Measurements from ENCODE around the gene ROBO1. TPM values are rescaled to one million over a fixed set of nuclear protein-coding genes. Genes with fewer than 3 reads are reported as not detected.

ROBO1 gene
- total RNA-seq, 1 donor: 34.2 TPM

DNA sequence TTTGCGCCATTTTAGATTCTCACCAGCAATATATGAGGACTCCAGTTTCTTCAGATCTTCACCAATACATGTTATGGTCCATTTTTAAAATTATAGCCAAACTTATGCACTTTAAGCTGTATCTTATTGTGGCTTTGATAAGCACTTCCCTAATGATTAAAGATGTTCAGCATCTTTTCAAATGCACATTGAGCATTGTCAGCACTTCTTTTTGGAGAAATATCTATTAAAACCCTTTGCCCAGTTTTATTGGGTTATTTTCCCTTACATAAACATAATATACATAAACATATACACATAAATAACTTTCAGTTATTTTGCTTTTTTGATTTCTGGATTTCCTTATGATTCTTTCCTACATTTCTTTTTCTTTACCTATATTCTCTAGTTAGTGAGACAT, 83.8 kb downstream of the ROBO1 start:
- no peak for TF ChIP-seq CTCF (IDR thresholded peaks at IDR 0.05; ENCODE audit: insufficient read depth, low read length)

GRCh38 chr3:79672731-79673130, 95.1 kb downstream of the ROBO1 start:
- no peak overlapping the region for H3K4me3 ChIP-seq (ENCODE audit: low read depth, low read length)
- no peak for TF ChIP-seq CTCF (IDR thresholded peaks at IDR 0.05; ENCODE audit: insufficient read depth, low read length)
- no peak for DNase-seq (ENCODE audit: low read depth)

More for the DNA sequence above, 83.8 kb downstream of the ROBO1 start:
- no peak for DNase-seq (ENCODE audit: low read depth)
- no peak overlapping the region for H3K4me3 ChIP-seq (ENCODE audit: low read depth, low read length)

DNA sequence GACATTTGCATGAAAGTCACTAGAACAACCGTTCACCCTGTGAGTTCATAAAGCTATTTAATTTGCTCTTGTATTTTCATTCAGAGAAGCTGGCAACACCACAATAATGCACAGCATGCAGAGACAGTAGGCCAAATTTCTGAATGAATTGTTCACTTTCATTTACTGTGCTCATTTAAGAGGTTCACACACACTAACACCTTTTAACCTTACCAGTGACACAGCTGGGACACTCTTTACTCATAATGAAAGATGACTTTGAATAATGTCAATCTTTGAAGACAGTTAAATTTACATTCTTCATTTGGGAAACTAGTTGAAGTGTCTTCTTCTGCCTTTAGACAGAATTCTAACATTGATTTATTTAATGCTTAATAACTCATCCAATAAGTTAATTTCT, 95.7 kb downstream of the ROBO1 start:
- TF ChIP-seq CTCF (IDR thresholded peaks at IDR 0.05; ENCODE audit: insufficient read depth, low read length): no peak
- no peak overlapping the region for H3K4me3 ChIP-seq (ENCODE audit: low read depth, low read length)
- DNase-seq (ENCODE audit: low read depth): no peak

DNA sequence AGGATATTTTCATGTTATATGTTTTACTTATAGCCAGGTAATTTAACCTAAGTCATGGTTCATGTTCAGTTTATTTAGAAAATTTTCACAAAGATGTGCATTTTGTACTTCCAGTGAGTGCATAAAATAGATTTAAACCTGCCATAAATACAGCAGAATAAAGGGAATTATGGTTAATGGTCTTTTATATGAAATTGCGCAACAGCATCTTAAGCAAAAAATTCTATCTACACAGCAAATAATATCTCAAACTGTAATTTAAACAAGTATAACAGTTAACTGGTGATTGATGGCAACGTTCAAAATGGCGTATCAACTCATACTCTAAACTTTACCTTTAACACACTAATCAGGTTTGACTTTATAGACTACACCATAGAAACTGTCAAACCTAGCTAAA, 97.6 kb downstream of the ROBO1 start:
- TF ChIP-seq CTCF (IDR thresholded peaks at IDR 0.05; ENCODE audit: insufficient read depth, low read length): no peak
- no peak for DNase-seq (ENCODE audit: low read depth)

GRCh38 chr3:79664455-79664854, 103.3 kb downstream of the ROBO1 start:
- TF ChIP-seq CTCF (IDR thresholded peaks at IDR 0.05; ENCODE audit: insufficient read depth, low read length): no peak
- no peak for DNase-seq (ENCODE audit: low read depth)
- no peak overlapping the region for H3K4me3 ChIP-seq (ENCODE audit: low read depth, low read length)

More for the DNA sequence above, 97.6 kb downstream of the ROBO1 start:
- H3K4me3 ChIP-seq (ENCODE audit: low read depth, low read length): no peak overlapping the region

- TF ChIP-seq CTCF (IDR thresholded peaks at IDR 0.05; ENCODE audit: insufficient read depth, low read length): no peak
- DNase-seq (ENCODE audit: low read depth): no peak
- no peak overlapping the region for H3K4me3 ChIP-seq (ENCODE audit: low read depth, low read length)
These were observed 105.9 kb downstream of the ROBO1 start for GRCh38 chr3:79661896-79662295.

- H3K4me3 ChIP-seq (ENCODE audit: low read depth, low read length): no peak overlapping the region
- no peak for TF ChIP-seq CTCF (IDR thresholded peaks at IDR 0.05; ENCODE audit: insufficient read depth, low read length)
- no peak for DNase-seq (ENCODE audit: low read depth)
These were observed 110.7 kb downstream of the ROBO1 start for GRCh38 chr3:79657076-79657475.
